HG03039 (cell line): ENCODE results near the gene SLC43A1.

Source experiments
- ATAC-seq: cut with Tn5 transposase; IDR thresholded peaks from one replicate; pipeline ENCODE4 v1.9.1; 2021; ENCODE audit warnings: mild to moderate bottlenecking, moderate library complexity; ENCODE audit not compliant: unreplicated experiment

Gene SLC43A1

DNA sequence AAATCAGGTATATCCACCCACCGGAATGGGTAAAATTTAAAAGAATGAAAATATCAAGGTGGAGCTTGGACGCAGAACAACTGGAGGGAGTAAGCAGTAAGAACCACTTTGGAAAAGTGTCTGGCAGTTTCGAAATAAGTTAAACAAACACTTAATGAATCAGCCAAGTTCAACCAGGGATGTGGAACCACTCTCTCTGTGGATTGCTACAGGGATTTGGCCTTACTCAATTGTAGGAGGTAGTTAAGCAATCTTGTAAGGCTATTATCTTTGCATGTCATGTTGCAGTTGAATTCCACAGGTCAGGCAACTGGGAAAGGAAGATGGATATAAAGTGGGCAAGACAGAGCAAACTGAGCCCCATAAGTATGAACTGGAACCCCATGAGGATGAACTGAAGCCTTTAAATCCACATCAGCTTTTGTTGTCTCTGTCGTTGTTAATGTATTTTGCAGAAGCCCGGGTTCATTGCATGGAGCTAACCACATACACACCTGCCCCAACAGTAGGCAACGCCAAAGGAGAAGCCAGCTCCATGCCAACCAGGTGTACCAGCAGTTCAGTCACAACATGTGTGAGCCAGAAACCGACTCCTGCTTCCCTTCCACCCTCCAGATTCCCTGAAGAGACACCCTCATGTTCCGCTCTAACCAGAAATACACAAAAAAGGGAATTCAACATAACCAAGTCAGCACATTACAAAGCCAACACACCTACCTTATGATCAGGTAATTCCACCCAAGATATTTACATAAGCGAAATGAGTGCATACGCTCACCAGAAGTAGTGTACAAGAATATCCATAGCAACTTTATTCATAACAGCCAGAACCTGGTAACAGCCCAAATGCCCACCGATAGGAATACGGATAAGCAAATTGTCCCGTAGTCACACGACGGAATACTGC is 80.6 kb downstream of the SLC43A1 start:
- ATAC-seq = no peak
